IPS-NIHi7 (cell line): ENCODE results near the gene MGMT.

Source experiments
- DNase-seq: peaks from one replicate; pipeline ENCODE4 v3.0.0; 2012; ENCODE audit warnings: mixed read lengths; ENCODE audit errors: extremely low spot score

Gene MGMT

GRCh38 chr10:129760416-129760815 lies 293.4 kb downstream of the MGMT start:
- no peak for DNase-seq

GRCh38 chr10:129761197-129761972 lies 294.3 kb downstream of the MGMT start:
- DNase-seq = no peak

- DNase-seq = no peak
Measured at GRCh38 chr10:129761981-129762956, 295.2 kb downstream of the MGMT start.

GRCh38 chr10:129764011-129764900 lies 297.2 kb downstream of the MGMT start:
- DNase-seq = no peak

GRCh38 chr10:129764901-129765663 lies 298.0 kb downstream of the MGMT start:
- DNase-seq = no peak

- DNase-seq = no peak
Measured at GRCh38 chr10:129765664-129766550, 298.9 kb downstream of the MGMT start.

GRCh38 chr10:129766611-129767550 lies 299.8 kb downstream of the MGMT start:
- DNase-seq = no peak

GRCh38 chr10:129767751-129768150 lies 300.7 kb downstream of the MGMT start:
- no peak for DNase-seq

GRCh38 chr10:129768437-129769355 lies 301.7 kb downstream of the MGMT start:
- peak; percentile 83 for DNase-seq

- no peak for DNase-seq
Measured at GRCh38 chr10:129769381-129770116, 302.5 kb downstream of the MGMT start.

GRCh38 chr10:129770286-129770685 lies 303.2 kb downstream of the MGMT start:
- no peak for DNase-seq

GRCh38 chr10:129771024-129771423 lies 304.0 kb downstream of the MGMT start:
- no peak for DNase-seq

GRCh38 chr10:129771576-129771975 lies 304.5 kb downstream of the MGMT start:
- no peak for DNase-seq

GRCh38 chr10:129771991-129772431 lies 305.0 kb downstream of the MGMT start:
- no peak for DNase-seq

- no peak for DNase-seq
Measured at GRCh38 chr10:129772468-129773358, 305.7 kb downstream of the MGMT start.
